HG03520 (cell line): ENCODE measurements around the gene PTPN3.
"Not testable (repeated sequence)": the region's sequence is repeated elsewhere in the genome, so short reads cannot be mapped to it uniquely, and the experiment has no call there.

Experiments used
- ATAC-seq: cut with Tn5 transposase; IDR thresholded peaks from one replicate; pipeline ENCODE4 v1.9.1; 2021; ENCODE audit warnings: mild to moderate bottlenecking, moderate library complexity; ENCODE audit not compliant: unreplicated experiment

Gene PTPN3

DNA sequence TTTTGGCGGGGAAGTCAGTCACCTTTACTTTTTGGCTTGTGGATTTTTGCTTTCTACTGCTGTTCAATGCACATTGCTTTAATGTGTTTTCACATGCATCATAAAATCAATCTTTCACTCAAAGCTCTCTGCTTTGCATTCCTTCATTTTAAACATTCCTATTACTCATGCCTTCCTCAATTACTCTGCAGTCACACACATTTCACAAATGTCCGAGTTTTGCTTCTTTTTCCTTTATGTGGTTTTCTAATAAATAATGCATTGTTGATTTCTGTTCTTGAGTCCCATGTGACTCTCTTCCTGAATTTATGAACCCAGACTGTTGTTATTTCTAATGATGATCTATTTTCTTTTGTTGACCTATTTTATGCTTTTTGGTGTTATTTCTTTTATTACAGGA is 95.0 kb downstream of the PTPN3 start:
- ATAC-seq = no peak

DNA sequence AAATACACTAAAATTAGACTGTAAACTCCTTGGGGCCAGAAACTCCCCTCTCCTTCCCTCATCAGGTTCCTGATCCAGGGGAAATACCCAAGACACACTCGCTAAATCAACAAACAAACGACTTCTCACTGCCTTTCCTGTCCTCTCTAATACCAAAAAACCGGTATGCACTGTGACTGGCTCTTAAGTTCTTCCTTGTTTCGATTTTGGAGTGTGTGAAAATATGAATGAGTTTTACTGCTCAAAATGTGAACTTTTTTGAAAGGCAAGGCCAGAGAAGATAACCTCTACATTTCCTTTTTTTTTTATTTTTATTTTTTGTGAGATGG is 96.2 kb downstream of the PTPN3 start:
- ATAC-seq = no peak

DNA sequence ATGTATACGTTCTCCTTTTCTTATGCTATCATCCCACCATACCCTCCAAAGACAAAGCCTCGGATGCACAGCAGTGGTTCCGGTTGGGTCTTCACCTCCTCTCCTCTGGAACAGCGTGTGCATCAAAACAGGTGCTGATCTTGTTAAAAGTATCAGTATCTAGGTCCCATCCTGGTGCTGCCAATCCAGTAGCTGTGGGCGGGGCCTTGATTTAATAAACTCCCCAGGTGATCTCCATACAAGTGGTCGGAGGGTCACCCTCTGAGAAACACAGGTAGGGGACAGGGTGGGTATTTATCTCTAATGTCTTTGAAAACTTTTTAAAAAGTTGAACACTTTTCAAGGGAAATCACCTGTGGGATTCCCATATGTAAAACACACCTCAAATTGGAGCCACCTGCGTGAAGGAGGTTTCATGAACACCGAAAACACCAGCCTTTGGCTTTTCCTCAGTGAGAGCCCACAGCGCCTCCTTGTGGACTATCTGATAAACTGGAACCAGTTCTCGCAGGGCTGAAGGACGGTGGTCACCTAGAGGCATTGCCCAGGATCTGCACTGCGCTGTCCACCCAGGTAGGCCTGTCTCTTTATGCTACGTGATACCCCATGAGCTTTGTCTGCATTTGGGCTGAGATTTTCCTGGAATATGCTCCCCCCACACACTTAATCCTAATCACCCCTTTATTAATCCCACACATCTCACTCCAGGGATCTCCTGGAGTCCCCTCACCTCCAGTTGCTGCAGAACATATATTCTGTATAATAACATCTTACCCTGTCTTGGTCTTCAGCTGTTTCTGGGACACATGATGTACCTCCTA is 96.7 kb downstream of the PTPN3 start:
- ATAC-seq = peak; percentile 37

DNA sequence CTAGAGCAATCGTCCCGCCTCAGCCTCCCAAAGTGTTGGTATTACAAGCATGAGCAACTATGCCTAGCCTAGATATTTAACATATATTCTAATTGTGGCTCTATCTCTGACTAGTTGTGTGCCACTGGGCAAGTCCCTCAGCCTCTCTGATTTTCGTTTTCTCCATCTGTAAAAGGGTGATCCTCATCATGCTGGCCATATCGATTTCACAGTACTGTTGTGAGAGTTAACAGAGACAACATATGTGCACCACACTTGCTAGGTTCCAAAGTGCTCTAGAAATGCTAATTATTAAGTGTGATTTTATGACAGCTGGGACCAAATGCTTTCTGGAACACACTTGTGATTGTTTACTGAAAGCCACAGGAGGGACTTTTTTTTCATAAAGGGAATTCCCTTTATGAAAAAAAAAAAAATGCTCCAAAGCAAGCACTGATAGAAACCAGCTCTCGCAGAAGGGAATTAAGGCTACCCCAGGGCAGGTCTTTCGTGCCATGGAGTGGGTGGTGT is 98.8 kb downstream of the PTPN3 start:
- ATAC-seq = peak; percentile 68

DNA sequence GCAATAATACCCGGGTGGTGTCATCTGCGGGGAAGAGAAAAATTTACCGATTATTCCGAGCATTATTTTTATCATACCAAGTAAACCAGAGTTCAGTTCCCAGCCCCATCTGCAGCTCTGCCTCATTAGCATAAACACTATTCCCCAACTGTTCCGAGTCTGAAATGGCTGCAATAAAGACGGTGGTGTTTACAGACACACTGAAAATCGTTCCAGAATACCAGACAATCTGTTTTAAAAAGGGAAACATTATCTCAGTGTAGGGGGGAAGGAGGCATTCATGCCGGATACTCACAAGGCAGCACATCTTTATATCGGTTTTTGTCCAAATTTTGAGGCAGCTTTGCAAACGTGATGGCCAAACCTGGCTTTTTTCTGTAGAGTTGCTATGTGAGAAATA is 106.9 kb downstream of the PTPN3 start:
- ATAC-seq = no peak

DNA sequence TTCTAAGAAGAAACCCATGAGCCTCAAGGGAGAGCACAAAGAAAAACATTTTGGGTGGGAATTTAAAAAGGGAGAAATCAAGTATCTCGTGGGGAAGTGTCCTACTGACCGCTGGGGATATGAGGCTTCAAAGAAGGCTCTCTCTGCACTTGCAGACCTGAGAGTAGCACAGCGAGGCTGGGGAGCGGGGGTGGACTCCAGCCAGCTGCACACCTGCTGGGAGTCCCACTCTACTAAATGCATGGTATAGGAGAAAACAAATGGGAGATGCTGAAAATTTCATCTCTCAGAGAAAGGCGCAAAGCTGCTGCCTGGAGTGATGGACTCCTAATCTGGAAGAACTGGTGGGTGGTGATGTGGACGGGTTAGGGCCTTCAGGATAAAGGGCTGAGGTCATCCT is 110.3 kb downstream of the PTPN3 start:
- no peak for ATAC-seq

DNA sequence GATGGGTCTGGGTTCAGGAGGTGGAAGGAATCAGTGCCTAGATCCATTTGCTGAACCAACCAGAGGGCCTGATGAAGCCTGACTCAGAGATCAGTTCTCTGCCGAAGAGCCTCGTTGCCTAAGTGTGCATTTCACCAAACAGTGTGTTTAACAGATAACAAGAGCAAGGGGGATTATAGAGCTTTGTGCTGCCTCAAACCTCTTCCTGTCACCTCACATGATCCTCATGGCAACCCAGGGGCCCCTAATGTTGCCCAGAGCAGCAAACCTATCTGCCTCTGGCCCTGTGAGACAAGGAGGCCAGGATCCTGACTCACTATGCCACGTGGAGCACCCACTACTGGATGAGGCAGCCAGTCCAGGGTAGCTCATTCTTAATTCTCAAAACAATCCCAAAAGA is 110.9 kb downstream of the PTPN3 start:
- ATAC-seq = no peak

DNA sequence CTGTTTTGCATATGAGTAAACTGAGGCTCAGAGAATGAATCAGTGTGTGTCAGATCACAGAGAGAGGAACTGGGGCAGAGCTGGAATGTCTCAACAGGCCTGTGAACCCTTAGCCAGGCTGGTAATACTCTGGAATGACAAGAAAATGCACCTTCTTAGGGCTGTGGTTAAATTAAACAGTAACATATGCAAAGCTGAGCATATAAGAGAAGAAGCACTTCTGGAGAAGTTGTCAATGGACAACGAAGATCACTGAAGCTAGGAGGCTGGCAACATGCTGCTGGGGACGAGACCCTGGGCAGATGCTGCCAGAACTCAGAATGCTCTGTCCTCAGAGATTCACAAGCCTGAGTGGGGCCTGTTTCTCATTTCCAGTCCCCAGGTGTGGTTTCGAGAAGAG is 112.6 kb downstream of the PTPN3 start:
- no peak for ATAC-seq

DNA sequence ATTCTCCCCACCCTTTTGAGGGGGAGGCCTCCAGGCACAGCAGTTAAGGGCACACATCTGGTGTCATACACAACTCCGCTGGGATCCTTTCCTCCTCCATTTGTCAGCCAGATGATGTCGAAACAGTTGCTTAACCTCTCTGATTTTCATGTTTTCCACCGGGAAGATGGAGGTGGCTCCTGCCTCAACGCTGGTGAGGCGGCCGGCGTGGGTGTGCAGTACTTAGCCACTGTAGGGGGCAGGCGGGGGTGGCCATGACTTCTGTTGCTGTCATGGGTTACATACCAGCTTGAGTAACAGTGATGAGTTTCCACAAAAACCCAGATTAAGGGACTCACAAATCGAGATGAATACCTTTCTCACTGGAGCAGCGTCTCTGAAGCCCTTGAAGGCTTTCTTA is 114.2 kb downstream of the PTPN3 start:
- no peak for ATAC-seq

DNA sequence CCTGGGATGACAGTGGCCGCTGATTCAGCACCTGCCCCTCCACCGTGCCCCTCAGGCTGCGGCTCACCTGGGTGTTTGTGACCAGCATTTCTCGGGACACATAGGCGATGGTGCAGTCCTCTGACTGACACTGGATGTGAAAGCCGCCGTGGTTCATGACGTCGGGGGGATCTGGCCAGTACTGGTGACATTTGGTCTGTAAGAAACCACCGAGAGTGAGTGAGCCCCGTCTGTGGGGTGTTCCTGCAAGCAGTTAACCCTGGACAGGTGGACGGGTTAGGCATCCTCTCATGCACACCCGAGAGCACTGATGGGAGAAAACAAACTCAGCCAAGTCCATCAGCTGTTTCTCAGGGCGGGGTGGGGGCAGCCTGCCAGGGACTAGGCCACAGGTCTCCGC is 114.8 kb downstream of the PTPN3 start:
- no peak for ATAC-seq

DNA sequence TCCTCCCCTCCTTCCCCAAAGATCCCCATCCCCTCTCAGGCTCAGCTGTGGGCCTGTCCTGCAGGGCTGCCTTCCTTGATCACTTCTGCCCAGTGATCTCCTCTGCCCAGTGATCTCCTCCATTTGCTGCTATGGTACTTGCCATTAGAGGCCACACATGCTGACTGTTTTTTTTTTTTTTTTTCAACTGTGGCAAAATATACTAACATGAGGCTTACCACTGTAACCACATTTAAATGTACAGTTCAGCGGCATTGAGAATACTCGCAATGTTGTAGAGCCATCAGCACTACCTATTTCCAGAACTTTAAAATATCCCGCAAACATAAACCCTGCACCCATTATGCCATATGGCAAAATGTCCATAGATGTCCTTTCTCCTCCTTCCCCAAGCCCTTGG is 115.5 kb downstream of the PTPN3 start:
- no peak for ATAC-seq

DNA sequence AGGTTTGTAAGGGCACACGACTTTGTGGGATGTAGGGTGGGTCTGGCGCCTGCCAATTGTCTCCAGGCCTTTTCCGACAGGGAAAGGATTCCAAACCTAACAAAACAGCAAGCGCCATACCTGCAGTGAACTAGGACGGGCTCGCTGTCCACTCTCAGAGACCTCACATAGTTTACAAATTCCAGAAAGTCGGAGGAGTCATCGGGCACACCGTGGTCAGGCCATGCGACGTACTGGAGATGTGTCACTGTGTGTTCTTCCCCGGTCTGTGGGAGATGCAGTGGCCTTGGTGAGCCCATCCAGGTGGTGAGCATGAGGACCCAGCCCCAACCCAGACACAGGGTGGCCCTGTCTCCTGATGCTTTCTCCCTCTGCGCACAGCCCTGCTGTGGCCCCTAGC is 115.9 kb downstream of the PTPN3 start:
- ATAC-seq = no peak

DNA sequence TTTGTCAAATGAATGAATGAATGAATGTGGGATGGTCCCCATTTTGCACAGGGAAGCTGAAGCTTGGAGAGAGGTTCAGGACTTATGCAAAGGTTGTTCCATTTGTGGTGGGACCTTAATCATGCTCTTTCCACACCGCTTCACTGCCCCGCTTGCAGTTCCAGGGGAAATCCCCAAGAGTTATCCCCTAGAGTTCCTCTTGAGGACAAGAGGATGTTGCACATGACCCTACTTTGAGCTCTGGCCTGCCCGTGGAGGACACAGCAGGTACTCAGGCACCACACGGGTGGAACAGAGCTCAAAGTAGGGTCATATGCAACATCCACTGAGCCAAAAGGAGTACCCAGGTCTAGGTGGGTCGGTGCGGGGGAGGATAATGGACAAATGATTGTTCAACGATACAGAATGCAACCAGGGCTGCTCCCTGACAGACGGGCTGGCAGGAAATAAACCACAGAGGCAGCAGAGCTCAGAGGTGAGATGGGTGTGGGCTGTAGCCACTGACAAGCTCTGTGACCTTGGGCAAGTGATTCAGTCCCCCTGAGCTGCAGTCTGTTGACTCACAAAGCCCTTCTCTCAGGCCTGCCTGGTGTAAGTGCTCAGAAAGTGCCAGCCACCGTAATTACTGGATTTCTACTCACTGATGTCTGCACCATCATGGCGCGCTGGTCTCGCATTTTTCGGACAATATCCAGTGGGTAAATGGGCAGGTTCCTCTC is 116.9 kb downstream of the PTPN3 start:
- no peak for ATAC-seq

DNA sequence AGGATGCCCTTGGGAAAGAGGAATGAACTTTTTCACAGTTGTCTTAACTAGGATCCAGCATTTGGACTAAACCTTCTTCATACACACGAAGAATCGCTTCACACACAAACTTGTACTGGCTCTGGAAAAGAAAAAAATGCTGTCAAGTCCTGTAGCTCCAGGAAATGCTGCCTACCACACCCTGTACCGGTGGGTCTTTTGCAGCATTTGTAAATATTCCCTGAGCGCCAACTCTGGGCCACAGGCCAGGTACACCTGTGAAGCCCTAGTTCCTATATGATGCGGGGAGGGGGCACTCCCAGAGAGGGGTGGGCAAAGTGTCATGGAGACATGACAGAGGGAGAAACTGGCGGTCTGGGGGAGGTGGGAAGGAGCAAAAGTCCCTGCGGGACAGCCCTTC is 118.6 kb downstream of the PTPN3 start:
- no peak for ATAC-seq

DNA sequence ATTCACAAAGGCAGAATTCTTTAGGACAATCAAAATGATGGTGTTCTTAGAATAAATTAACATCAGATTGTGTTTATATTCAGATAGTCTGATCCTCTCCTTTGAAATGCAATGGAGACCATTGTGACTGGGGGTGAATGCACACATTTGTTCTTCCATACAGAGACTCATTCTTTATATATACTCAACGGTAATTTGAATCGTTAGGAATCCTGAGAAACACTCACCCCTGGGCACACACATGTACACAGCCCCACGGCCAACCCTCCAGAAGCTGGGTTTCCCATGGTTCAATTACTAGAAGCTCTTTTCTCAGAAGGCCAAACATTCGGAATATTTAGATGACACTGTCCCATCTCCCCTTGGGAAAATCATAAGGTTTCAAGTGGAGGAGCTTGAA is 119.8 kb downstream of the PTPN3 start:
- no peak for ATAC-seq

DNA sequence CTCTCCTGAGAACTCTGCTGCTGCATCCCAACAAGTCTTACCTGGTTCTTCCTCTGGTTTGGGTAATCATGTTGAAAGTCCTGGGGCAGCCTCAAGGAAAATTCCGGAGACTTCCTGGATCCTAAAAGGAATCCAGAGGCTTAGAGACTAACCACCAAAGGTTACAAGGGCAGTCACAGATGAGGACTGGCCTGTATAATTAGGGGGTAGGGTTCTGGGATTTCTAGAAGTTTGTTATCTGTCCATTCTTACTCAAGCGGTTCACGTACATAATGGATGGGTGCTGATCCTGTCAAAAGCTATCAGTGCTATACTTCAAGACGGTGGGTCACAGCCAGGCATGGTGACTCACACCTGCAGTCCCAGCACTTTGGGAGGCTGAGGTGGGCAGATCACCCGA is 125.9 kb downstream of the PTPN3 start:
- no peak for ATAC-seq

DNA sequence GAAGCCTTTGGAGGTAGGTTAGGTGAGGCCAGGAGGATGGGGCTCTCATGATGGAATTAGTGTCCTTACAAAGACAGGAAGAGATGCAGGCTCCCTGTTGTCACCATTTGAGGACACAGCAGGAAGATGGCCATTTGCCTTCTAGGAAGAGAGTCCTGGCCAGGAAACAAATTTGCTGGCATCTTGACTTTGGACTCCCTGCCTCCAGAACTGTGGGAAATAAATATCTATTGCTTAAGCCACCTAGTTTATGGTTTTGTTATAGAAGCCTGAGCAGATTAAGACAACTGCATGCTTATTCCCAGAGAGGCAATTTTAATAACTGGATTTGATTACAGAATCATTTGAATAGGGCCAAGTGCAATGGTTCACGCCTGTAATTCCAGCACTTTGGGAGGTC is 126.7 kb downstream of the PTPN3 start:
- ATAC-seq = no peak

DNA sequence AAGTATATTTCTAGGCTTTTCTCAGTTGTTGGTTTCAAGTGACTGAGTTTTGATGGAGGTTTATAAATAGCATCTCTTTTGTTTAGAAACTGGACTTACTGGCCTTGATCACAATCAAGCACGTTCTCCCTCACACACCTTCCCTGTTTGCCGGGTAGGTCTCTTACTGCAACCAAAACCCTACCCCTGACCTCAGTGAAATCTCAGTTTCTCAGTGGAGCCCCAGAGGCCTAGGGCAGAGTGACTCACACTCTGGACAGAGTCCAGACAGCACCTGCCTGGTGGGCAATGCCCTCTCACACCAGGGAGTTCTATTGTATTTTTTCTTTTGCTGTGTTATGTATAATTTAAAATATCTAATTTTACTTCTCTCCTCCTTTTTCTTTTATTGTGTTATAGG is 128.8 kb downstream of the PTPN3 start:
- ATAC-seq = no peak

DNA sequence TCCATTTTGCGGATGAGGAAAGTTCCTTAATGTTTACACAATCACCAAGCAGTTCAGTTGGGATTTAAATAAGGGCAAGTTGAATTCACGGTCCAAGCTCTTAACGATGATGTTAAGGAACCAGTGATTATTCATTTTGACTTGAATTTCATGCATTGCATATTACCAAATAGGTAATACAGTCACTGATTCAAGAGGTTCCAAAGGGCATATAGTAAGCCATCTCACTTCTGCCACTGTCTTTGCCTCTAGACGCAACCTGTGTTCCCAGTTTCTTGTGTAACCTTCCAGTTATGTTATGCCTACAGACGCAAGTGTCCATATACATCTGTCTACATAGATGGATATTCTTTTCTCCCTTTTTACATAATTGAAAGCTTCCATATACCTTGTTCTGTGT is 137.3 kb downstream of the PTPN3 start:
- ATAC-seq = no peak

DNA sequence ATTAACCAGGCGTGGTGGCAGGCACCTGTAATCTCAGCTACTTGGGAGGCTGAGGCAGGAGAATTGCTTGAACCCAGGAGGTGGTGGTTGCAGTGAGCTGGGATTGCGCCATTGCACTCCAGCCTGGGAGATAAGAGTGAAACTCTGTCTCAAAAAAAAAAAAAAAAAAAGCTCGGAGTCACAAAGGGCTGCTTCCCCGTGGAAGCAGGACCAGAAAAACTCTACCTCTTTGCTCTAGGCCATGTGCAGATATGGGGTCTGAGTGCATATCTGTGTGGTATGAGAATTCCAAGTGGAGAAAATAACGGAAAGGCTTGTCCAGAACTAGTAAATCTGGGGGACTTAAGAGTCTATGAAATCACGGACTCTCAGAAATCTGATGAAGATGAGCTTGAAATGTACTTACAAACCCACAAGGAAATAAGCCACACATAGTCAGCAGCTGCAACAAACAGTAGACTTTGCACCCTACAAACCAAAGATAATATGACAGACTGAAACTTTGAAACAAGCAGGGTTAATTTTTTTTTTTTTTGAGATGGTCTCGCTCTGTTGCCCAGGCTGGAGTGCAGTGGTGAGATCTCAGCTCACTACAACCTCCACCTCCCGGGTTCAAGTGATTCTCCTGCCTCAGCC is 139.0 kb downstream of the PTPN3 start:
- not testable (repeated sequence) for ATAC-seq

DNA sequence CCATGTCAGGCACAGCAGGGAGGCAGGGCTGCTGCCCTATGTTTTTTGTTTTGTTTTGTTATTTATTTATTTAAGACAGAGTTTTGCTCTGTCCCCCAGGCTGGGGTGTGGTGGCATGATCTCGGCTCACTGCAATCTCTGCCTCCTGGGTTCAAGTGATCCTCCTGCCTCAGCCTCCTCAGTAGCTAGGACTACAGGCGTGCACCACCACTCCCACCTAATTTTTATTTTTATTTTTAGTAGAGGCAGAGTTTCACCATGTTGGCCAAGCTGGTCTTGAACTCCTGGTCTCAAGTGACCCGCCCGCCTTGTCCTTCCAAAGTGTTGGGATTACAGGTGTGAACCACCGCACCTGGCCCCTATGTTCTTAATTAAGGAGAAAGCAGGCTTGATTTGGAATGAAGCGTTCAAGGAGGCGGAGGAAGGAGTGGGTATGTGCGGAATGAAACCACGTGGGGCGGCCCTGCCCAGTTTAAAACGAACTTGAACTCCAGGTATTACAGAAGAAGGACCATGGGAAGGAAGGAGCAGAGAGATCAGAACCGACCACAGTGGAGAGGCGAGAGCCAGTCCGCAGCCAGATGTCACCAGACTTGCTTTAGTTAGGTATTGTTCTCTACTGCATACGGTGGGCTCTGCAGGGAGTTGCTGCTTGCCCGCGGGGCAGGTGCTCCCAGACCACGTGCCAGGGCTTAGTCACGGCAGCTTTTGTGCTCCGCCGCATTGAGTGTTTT is 142.4 kb downstream of the PTPN3 start:
- no peak for ATAC-seq
